HG02884 (cell line): ENCODE measurements around the gene SUMF1.

Source experiments
- ATAC-seq: cut with Tn5 transposase; IDR thresholded peaks from one replicate; pipeline ENCODE4 v1.9.1; 2021; ENCODE audit warnings: mild to moderate bottlenecking, moderate library complexity; ENCODE audit not compliant: unreplicated experiment

The SUMF1 gene

GRCh38 chr3:4497843-4498324 lies 30.8 kb upstream of the SUMF1 start:
- no peak for ATAC-seq

- ATAC-seq, result no peak
Measured at GRCh38 chr3:4497005-4497692, 30.1 kb upstream of the SUMF1 start.

- no peak for ATAC-seq
Measured at GRCh38 chr3:4496087-4496452, 29.0 kb upstream of the SUMF1 start.

GRCh38 chr3:4495294-4496086 lies 28.4 kb upstream of the SUMF1 start:
- no peak for ATAC-seq

- ATAC-seq, result no peak
Measured at GRCh38 chr3:4494895-4495264, 27.8 kb upstream of the SUMF1 start.

GRCh38 chr3:4493941-4494894 lies 27.1 kb upstream of the SUMF1 start:
- ATAC-seq, result no peak

GRCh38 chr3:4493014-4493940 lies 26.2 kb upstream of the SUMF1 start, which contains the start of gene ITPR1:
ITPR1 (plus strand) TSS chr3:4493348; CDS start chr3:4516492, 23,144 bp downstream.
- ATAC-seq, result peak; percentile 86

GRCh38 chr3:4492208-4493013 lies 25.3 kb upstream of the SUMF1 start:
- ATAC-seq, result no peak

- ATAC-seq, result no peak
Measured at GRCh38 chr3:4491855-4492207, 24.8 kb upstream of the SUMF1 start.

- no peak for ATAC-seq
Measured at GRCh38 chr3:4478261-4478660, 11.2 kb upstream of the SUMF1 start.

- no peak for ATAC-seq
Measured at GRCh38 chr3:4476496-4476895, 9.4 kb upstream of the SUMF1 start.

- ATAC-seq, result no peak
Measured at GRCh38 chr3:4475804-4476203, 8.7 kb upstream of the SUMF1 start.

- ATAC-seq, result peak; percentile 84
Measured at GRCh38 chr3:4474683-4475490, 7.8 kb upstream of the SUMF1 start.

- no peak for ATAC-seq
Measured at GRCh38 chr3:4472766-4473165, 5.7 kb upstream of the SUMF1 start.

GRCh38 chr3:4472312-4472711 lies 5.2 kb upstream of the SUMF1 start:
- no peak for ATAC-seq

GRCh38 chr3:4471907-4472306 lies 4.8 kb upstream of the SUMF1 start:
- ATAC-seq, result no peak

GRCh38 chr3:4467522-4467867 lies 426 bp upstream of the SUMF1 start:
- no peak for ATAC-seq

- no peak for ATAC-seq
Measured at GRCh38 chr3:4464576-4464975, 2.5 kb downstream of the SUMF1 start.
